ENCODE measurements around the gene C12orf76. TPM values are rescaled to one million over a fixed set of nuclear protein-coding genes. Genes with fewer than 3 reads are reported as not detected.

The C12orf76 gene
- total and polyA plus RNA-seq, 2 of the 13 experiments (the other 11 are each of a cell fraction or from before 2014, with no cell fraction given) = 15.8 to 38.4 TPM

GRCh38 chr12:110091136-110091711 is 42.9 kb upstream of the C12orf76 start (continued):
- TF ChIP-seq TGIF2 (CRISPR knock-in tag; IDR thresholded peaks at IDR 0.05) (no peak), ZNF629 (CRISPR knock-in tag; conservative IDR thresholded peaks at IDR 0.05) (no peak), ZFP82 (CRISPR knock-in tag; IDR thresholded peaks at IDR 0.05; ENCODE audit: borderline replicate concordance) (no peak), SMC3 (IDR thresholded peaks at IDR 0.05; ENCODE audit: low read length) (peak; percentile 20), DMAP1 (CRISPR knock-in tag; IDR thresholded peaks at IDR 0.05) (peak; percentile 53; the same call in 1 of the 2 replicates), ZNF891 (CRISPR knock-in tag; IDR thresholded peaks at IDR 0.05) (no peak), MAFF (IDR thresholded peaks at IDR 0.05; ENCODE audit: low read depth, low read length) (peak; percentile 65), CBX2 (IDR thresholded peaks at IDR 0.05; ENCODE audit: low read depth, low read length) (no peak), CBX2 (CRISPR knock-in tag; IDR thresholded peaks at IDR 0.05; ENCODE audit: low read depth) (no peak), SP2 (CRISPR knock-in tag; IDR thresholded peaks at IDR 0.05) (no peak), ZNF678 (CRISPR knock-in tag; IDR thresholded peaks at IDR 0.05) (no peak), ZNF274 (CRISPR knock-in tag; IDR thresholded peaks at IDR 0.05) (no peak), SETDB1 (CRISPR knock-in tag; IDR thresholded peaks at IDR 0.05; ENCODE audit: borderline replicate concordance) (no peak), NFIB (CRISPR knock-in tag; IDR thresholded peaks at IDR 0.05; ENCODE audit: borderline replicate concordance) (no peak), CAMTA2 (CRISPR knock-in tag; IDR thresholded peaks at IDR 0.05; ENCODE audit: borderline replicate concordance) (no peak), ATF4 (CRISPR knock-in tag; IDR thresholded peaks at IDR 0.05) (peak in 1 of 2 experiments; percentile 53; a peak in 2 of 4 replicates), SIN3A (IDR thresholded peaks at IDR 0.05; ENCODE audit: borderline replicate concordance, low read depth, low read length) (no peak), ZNF550 (CRISPR knock-in tag; IDR thresholded peaks at IDR 0.05; ENCODE audit: borderline replicate concordance) (no peak), FLYWCH1 (CRISPR knock-in tag; IDR thresholded peaks at IDR 0.05) (no peak), ZNF430 (CRISPR knock-in tag; IDR thresholded peaks at IDR 0.05) (0 out of 2 replicates have a peak, but pooled peaks have one; percentile 52), ARNT2 (CRISPR knock-in tag; IDR thresholded peaks at IDR 0.05; ENCODE audit: low read depth) (no peak), TP53 (CRISPR knock-in tag; conservative IDR thresholded peaks at IDR 0.05) (no peak)
- TF ChIP-seq, protein P1, sequence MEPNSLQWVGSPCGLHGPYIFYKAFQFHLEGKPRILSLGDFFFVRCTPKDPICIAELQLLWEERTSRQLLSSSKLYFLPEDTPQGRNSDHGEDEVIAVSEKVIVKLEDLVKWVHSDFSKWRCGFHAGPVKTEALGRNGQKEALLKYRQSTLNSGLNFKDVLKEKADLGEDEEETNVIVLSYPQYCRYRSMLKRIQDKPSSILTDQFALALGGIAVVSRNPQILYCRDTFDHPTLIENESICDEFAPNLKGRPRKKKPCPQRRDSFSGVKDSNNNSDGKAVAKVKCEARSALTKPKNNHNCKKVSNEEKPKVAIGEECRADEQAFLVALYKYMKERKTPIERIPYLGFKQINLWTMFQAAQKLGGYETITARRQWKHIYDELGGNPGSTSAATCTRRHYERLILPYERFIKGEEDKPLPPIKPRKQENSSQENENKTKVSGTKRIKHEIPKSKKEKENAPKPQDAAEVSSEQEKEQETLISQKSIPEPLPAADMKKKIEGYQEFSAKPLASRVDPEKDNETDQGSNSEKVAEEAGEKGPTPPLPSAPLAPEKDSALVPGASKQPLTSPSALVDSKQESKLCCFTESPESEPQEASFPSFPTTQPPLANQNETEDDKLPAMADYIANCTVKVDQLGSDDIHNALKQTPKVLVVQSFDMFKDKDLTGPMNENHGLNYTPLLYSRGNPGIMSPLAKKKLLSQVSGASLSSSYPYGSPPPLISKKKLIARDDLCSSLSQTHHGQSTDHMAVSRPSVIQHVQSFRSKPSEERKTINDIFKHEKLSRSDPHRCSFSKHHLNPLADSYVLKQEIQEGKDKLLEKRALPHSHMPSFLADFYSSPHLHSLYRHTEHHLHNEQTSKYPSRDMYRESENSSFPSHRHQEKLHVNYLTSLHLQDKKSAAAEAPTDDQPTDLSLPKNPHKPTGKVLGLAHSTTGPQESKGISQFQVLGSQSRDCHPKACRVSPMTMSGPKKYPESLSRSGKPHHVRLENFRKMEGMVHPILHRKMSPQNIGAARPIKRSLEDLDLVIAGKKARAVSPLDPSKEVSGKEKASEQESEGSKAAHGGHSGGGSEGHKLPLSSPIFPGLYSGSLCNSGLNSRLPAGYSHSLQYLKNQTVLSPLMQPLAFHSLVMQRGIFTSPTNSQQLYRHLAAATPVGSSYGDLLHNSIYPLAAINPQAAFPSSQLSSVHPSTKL (CRISPR knock-in tag; IDR thresholded peaks at IDR 0.05) = peak; percentile 91

Data from HepG2 (cell line).